ENCODE measurements around the gene TMX2. TPM values are rescaled to one million over a fixed set of nuclear protein-coding genes. Genes with fewer than 3 reads are reported as not detected.

Gene TMX2
- total and polyA plus RNA-seq, 10 donors, result 36.0 to 57.0 (median 49.1) TPM

DNA sequence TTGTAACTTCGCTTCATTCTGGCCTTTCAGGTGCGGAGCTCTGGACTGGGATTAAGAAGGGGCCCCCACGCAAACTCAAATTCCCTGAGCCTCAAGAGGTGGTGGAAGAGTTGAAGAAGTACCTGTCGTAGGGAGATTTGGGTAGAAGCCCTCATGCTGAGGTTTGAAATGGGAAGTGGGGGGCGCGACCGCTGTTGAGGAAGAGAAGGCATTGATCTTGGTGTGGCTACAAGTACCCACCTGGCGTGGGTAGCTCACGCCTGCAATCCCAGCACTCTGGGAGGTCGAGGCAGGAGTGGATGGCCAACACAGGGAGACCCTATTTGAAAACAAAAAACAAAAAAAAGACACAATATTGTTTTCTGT is 29.7 kb downstream of the TMX2 start:
- WGBS, 5 donors, result 0 to 1% (median 0%) methylated on average over 10 of the region's 10 CpGs
- Histone ChIP-seq H3K36me3 (peaks cover 0 to 82% (median 60%) of the 10 kb centered on the region in 6 donors), H3K27me3 (replicated peaks in 1 of 7) (no peaks in the 10 kb centered on the region), H3K4me1 (peaks cover 15 to 56% (median 37%) of the 10 kb centered on the region in 6 donors), H3K9me3 (no peaks in the 10 kb centered on the region), H3K4me3 (peak overlapping the region; percentile 56 to 94 (median 90)), H3K27ac (peak overlapping the region; percentile 93 to 98 (median 96))
- peak; percentile 80 for DNase-seq
- intact Hi-C loops (cut with DNase I; ENCODE audit: low total_unique reads), result no loop called here
- TF ChIP-seq POLR2AphosphoS5 (IDR thresholded peaks at IDR 0.05) (no peak), POLR2A (IDR thresholded peaks at IDR 0.05) (no peak)
- TF ChIP-seq, protein P1, sequence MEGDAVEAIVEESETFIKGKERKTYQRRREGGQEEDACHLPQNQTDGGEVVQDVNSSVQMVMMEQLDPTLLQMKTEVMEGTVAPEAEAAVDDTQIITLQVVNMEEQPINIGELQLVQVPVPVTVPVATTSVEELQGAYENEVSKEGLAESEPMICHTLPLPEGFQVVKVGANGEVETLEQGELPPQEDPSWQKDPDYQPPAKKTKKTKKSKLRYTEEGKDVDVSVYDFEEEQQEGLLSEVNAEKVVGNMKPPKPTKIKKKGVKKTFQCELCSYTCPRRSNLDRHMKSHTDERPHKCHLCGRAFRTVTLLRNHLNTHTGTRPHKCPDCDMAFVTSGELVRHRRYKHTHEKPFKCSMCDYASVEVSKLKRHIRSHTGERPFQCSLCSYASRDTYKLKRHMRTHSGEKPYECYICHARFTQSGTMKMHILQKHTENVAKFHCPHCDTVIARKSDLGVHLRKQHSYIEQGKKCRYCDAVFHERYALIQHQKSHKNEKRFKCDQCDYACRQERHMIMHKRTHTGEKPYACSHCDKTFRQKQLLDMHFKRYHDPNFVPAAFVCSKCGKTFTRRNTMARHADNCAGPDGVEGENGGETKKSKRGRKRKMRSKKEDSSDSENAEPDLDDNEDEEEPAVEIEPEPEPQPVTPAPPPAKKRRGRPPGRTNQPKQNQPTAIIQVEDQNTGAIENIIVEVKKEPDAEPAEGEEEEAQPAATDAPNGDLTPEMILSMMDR (IDR thresholded peaks at IDR 0.05 in 8 of 11, conservative IDR thresholded peaks at IDR 0.05 in 3 of 11), result no peak

DNA sequence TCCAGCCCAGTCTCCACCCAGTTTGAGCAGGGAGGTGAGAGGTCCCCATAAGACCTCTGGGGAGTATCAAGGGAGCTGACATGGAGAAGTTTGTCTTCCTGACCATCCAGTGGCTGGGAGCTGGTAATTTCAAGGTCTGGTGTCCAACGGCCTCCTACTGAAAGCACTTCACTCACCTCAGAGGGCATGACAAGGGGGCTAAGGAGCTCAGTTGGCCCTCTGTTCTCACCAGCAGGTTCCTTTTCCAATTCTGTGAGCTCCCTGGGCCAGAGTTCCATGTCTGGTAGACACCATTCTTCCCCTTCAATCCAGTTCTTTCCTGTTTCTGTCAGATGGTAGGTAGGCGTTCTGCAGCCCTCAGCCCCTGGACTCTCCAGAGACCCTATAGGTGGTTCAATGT is 32.0 kb downstream of the TMX2 start:
- no peak for TF ChIP-seq POLR2A (IDR thresholded peaks at IDR 0.05)
- TF ChIP-seq POLR2AphosphoS5 (IDR thresholded peaks at IDR 0.05), result no peak
- TF ChIP-seq, protein P1 (IDR thresholded peaks at IDR 0.05 in 8 of 11, conservative IDR thresholded peaks at IDR 0.05 in 3 of 11), result no peak
- Histone ChIP-seq H3K4me1 (peaks cover 15 to 56% (median 37%) of the 10 kb centered on the region in 6 donors), H3K27me3 (replicated peaks in 1 of 7) (no peaks in the 10 kb centered on the region), H3K4me3 (no peak overlapping the region), H3K9me3 (no peaks in the 10 kb centered on the region), H3K36me3 (peaks cover 0 to 66% (median 39%) of the 10 kb centered on the region in 6 donors), H3K27ac (peak overlapping the region in 1 of 8 donors; percentile 50)
- DNase-seq, result no peak
- intact Hi-C loops (cut with DNase I; ENCODE audit: low total_unique reads), result no loop called here
- WGBS, 5 donors, result 48 to 78% (median 67%) methylated on average over 2 of the region's 2 CpGs

DNA sequence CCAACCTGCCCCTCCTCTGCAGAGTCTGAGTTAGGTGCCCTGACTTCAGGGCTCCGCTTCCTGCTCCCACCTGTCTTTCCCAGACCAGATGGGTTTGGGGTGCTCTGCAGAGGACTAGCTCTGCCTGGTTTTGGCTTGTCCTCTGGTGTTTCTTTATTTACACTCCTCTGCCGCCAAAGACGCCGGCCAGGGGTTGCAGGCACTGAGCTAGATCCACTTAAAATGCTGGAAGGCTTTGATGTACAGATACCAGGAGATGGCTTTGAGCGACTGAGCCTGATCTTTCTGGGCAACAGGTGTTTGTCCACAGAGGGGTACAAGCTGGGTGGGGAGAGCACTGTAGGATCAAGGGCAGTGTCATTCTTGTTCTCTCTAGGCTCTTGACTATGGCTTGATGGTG is 32.8 kb downstream of the TMX2 start:
- WGBS, 5 donors, result 92 to 96% (median 95%) methylated on average over 5 of the region's 5 CpGs
- intact Hi-C loops (cut with DNase I; ENCODE audit: low total_unique reads), result no loop called here
- no peaks in the 10 kb centered on the region for H3K27me3 ChIP-seq (replicated peaks in 1 of 7)
- peaks cover 15 to 53% (median 36%) of the 10 kb centered on the region in 6 donors for H3K4me1 ChIP-seq
- no peak for DNase-seq
- peaks cover 0 to 58% (median 36%) of the 10 kb centered on the region in 6 donors for H3K36me3 ChIP-seq
- H3K27ac ChIP-seq, result no peak overlapping the region
- no peaks in the 10 kb centered on the region for H3K9me3 ChIP-seq
- H3K4me3 ChIP-seq, result no peak overlapping the region
- no peak for TF ChIP-seq POLR2A (IDR thresholded peaks at IDR 0.05)
- TF ChIP-seq POLR2AphosphoS5 (IDR thresholded peaks at IDR 0.05), result no peak
- TF ChIP-seq, protein P1 (IDR thresholded peaks at IDR 0.05 in 8 of 11, conservative IDR thresholded peaks at IDR 0.05 in 3 of 11), result no peak

DNA sequence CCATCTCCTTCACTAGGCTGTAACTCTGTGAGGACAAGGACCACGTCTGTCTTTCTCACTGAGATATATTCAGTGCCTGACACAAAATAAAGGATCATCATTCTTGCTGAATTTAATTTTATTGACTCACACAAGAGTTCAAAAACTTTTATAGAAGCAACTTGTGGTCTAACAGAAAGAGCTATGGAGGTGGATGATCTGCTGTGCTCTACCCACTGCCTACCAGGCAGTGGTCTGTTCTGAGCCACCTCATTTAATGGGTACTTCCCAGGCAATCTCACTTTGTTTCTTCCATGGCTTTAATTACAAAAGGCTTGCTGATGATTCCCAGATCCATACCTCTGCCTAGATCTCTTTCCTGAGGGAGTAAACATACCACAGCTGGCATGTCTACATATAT is 34.5 kb downstream of the TMX2 start:
- Histone ChIP-seq H3K4me1 (peaks cover 11 to 45% (median 27%) of the 10 kb centered on the region in 6 donors), H3K27me3 (replicated peaks in 1 of 7) (no peaks in the 10 kb centered on the region), H3K27ac (no peak overlapping the region), H3K36me3 (peaks cover 0 to 54% (median 36%) of the 10 kb centered on the region in 6 donors), H3K9me3 (no peaks in the 10 kb centered on the region), H3K4me3 (no peak overlapping the region)
- intact Hi-C loops (cut with DNase I; ENCODE audit: low total_unique reads), result no loop called here
- TF ChIP-seq POLR2AphosphoS5 (IDR thresholded peaks at IDR 0.05) (no peak), POLR2A (IDR thresholded peaks at IDR 0.05) (no peak)
- TF ChIP-seq, protein P1 (IDR thresholded peaks at IDR 0.05 in 8 of 11, conservative IDR thresholded peaks at IDR 0.05 in 3 of 11), result no peak
- 91 to 97% (median 94%) methylated on average over 1 of the region's 1 CpG for WGBS, 5 donors
- no peak for DNase-seq
